Activated T-cell treated with anti-CD3 and anti-CD28 coated beads, Interleukin-2, amount 50 U/mL, for 48 hours (primary cell): ENCODE data around the gene NAT14.

Source experiments
- DNase-seq, 2 experiments: peaks; one replicate each; pipeline ENCODE4 v3.0.0-alpha.2; 2020

NAT14 gene

DNA sequence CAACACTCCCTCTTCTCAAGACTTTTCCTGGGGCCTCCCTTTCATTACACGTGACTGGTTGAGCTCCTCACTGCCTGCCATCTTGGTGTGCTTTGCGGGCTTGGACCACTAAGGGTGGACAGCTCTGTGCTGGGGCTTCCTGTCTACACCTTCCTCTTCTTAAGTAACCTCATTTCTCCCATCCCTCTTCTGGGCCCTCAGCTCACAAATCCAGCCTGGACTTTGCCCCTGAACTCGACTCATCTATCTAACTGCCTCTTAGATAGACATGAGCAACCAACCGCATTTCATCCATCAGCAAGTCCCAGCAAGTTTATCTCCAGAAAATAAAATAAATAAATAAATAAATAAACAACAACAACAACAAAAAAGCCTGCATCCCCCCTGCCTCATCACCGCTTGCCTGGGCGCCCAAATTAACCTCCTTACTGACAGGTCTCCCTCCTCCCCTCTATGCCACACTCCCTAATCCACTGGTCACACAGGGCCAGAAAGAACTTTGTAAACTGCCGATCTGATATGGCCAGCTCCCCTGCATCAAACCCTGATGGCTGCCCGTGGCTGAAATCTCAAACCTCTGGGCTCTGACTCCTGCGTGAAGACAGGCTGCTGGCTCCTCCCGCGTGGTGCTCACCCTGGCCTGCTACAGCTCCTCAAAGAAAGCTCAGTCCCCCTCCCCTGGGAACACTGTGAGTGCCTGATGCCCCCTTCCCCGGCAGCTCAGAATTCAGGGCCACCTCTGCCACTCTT is 31.3 kb upstream of the NAT14 start:
- no peak for DNase-seq

GRCh38 chr19:55454787-55455243 is 30.2 kb upstream of the NAT14 start:
- DNase-seq = peak; percentile 60 to 62

DNA sequence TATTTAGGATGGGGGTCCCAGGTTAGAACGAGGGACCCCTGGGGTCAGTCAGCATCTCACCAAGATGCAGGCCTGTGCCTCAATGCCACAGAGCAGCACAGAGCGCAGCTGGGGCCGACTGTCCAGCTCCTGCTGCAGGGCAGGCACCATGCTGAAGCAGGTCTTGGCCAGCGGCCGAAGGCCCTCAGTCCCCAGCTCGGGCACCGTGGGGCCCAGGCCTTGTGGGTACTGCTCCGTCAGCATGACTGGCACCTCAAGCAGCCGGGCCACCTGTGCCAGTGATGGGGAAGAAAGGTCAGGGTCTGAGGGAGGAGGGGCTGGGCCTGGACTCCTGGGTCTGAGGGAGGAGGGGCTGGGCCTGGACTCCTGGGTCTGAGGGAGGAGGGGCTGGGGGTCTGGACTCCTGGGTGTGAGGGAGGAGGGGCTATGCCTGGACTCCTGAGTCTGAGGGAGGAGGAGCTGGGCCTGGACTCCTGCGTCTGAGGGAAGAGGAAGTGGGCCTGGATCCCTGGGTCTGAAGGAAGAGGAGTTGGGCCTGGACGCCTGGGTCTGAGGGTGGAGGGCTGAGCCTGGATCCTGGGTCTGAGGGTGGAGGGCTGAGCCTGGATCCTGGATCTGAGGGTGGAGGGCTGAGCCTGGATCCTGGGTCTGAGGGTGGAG is 29.3 kb upstream of the NAT14 start:
- no peak for DNase-seq

DNA sequence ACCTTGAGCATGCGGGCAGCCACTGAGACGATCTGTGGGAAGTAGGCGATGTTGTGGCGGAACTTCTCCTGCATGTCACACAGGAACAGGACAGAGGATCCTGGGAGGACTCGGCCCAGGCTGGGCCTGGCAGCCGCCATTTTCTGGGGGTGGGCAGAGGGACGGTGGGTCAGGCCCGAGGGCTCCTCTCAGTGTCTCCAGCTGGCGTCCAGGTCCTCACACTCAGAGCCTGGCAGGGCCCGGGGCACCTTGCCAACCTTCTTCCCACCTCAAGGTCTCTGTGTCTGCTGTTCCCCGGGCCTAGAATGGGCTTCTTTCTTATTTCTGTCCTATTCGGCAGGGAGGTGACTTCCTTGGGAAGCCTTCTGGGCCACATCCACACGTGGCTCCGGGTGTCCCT is 28.6 kb upstream of the NAT14 start:
- DNase-seq = no peak

DNA sequence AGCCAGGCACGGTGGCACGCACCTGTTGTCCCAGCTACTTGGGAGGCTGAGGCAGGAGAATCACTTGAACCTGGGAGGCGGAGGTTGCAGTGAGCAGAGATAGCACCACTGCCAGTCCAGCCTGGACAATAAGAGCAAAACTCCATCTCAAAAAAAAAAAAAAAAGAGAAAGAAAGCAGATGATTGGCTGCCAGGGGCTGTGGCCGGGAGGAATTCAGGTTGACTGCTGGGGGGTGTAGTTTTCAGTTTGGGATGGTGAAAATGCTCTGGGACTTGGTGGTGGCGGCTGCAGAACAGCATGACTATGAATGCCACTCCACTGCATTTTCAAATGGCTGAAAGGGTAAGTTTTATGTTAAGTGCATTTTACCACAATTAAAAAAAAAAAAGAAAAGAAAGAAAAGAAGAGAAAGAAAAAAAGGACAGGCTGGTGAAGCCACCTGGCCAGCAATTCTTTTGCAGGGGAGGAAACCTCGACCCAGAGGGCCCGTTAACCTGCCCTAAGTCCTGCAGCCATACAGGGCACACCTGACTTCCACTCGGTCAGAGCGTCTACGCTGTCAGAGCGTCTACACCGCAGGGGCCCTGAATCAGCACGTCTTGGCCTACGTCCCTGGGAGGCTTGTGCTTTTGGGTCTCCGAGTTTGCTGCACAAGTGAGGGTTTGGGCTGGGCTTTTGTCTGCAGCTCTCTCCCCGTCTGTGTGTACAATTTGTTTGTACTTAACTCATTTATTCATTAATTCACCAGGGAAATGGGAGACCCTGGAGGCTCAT is 27.1 kb upstream of the NAT14 start:
- no peak for DNase-seq

GRCh38 chr19:55459551-55459949 is 25.4 kb upstream of the NAT14 start:
- DNase-seq = no peak

DNA sequence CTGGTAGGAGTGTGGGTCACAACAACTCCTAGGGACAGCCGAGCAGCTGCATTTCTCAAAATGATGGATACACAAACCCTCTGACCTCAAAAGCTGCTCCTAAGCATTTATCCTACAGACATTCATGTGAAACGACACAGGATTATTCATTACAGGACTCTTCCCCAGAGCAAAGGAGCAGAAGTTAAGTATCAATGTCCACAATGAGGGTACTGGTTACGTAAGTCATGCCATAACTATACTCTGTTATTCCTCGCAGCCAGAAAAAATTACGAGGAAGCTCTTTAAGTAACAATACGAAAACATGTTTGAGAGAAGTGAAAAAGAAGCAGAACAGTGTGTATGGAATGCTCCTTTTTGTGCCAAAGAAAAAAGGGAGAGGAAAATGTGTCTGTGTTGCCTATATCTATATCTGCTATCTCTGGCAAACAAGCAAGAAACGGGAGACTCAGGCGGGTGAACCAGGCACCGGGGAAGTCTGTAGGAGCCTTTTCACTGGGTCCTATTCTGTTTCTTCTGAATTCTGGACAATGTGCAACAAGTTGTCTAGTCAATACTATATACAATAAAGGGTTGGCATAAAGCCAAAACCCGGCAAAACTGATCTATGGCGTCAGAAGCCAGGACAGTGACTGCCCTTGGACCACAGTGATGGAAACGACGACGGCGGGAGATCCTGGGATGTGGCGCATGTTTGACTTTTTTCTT is 24.9 kb upstream of the NAT14 start:
- no peak for DNase-seq

DNA sequence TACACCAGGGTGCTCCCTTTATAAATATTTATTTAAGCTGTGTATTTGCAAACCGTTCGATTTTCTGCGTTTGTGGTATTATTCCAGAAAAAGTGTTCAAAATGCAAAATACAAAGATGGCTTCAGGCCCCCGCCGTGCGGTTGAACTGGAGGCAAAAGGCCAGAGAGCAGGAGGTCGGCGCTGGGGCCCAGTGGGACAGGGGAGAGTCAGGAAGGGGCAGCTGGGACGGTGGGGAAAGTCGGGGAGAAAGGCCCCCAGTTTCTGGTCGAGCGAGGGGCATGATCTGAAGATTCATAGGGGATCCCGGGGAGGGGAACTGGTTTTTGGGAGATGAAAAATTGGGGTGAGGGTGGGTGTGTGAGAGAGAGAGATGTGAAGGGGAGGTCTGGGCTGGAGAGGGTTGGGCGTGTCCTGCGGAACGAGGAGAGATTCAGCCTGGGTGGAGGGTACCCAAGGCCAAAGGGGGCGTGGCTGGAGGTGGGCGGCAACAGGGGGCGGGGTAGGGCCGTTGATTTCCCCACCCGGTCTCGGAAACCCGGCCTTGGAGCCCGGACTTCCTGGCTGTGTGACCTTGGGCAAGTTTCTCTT is 24.2 kb upstream of the NAT14 start:
- peak; percentile 62 to 63 for DNase-seq

- DNase-seq = peak; percentile 100
Observed at GRCh38 chr19:55461259-55461973, 23.6 kb upstream of the NAT14 start, which contains the start of gene ISOC2. Gene ISOC2, minus strand, starts transcription at chr19:55461642. Its CDS starts 5,156 bp downstream, at chr19:55456486.

DNA sequence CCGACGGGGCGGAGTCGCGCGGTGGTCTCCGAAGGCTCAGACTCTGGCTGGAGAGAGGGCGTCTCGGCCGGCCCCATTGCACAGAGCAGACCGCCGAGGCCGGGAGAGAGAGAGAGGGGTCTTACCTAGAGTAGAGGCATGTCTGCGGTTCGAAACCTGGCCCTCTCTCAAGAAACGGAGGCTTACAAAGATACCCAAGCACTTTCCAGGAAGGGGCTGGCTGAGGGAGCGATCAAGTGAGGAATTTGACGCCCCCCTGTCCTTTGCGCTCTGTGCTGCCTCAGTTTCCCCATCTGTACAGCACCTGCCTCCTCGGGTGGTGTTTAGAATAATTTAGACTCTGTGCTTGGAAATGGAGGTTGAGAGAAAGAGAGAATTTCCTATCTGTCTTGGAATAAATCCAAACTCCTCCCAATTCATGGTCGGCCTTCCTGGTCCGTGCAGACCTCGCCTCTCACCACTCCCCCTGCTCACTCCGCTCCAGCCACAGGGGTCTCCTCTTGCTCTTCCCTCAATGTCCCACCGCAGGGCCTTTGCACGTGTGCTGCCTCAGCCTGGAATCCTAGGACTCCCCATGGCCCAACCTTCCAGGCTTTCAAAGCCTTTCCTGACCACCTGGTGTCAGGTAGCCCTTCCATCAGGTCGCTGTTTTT is 22.9 kb upstream of the NAT14 start:
- no peak for DNase-seq

DNA sequence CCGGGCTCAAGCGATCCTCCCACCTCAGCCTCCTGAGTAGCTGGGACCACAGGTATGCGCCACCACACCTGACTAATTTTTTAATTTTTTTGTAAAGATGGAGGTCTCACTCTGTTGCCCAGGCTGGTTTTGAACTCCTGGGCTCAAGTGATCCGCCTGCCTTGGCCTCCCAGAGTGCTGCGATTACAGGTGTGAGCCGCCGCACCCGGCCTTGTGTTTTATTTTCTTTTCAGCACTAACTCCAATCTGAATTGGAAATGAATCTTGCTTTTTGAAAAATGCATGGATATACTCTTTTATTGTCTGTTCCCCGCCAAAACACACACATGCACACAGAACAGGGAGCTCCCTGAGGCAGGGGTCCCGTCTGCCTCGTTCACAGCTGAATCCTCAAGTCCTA is 22.3 kb upstream of the NAT14 start:
- DNase-seq = no peak

DNA sequence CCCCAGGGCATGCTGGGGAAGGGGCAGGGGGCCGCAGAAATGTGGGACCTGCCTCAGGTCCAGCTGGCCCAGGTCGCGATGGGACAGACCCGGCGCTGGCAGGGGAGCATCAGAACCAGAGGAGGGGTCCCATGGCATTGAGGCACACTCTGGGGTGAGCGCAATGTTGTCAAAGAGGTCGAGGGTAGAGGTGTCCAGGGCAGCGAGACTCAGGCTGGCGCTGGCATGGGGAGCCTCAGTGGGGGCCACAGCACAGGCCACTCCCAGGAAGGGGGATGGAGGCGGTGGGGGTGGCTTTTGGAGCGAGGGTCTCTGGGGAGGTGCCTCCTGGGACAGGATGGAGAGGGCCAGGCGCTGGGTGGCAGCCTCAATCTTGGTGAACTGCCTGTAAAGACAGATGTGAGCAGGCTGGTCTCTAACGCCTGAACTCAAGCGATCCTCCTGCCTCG is 21.4 kb upstream of the NAT14 start:
- DNase-seq = no peak

GRCh38 chr19:55464039-55464661 is 20.8 kb upstream of the NAT14 start:
- DNase-seq = no peak

GRCh38 chr19:55464662-55465054 is 20.3 kb upstream of the NAT14 start, which contains the start of gene C19orf85:
Gene C19orf85, minus strand, starts transcription at chr19:55464751. Its CDS starts 197 bp downstream, at chr19:55464554.
- DNase-seq = no peak

GRCh38 chr19:55465460-55466240 is 19.3 kb upstream of the NAT14 start:
- DNase-seq = no peak

DNA sequence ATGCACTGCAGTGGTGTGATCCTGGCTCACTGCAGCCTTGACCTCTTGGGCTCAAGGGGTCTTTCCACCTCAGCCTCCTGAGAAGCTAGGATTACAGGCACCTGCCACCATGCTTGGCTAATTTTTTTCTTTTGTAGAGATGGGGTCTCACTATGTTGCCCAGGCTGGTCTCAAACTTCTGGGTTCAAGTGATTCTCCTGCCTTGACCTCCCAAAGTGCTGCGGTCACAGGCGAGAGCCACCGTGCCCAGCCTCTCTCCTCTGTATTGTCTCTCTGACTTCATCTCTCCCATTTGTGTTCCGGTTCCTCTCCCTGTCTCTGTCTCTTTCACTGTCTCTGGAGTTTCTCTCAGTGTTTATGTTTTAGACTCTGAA is 18.8 kb upstream of the NAT14 start:
- no peak for DNase-seq

DNA sequence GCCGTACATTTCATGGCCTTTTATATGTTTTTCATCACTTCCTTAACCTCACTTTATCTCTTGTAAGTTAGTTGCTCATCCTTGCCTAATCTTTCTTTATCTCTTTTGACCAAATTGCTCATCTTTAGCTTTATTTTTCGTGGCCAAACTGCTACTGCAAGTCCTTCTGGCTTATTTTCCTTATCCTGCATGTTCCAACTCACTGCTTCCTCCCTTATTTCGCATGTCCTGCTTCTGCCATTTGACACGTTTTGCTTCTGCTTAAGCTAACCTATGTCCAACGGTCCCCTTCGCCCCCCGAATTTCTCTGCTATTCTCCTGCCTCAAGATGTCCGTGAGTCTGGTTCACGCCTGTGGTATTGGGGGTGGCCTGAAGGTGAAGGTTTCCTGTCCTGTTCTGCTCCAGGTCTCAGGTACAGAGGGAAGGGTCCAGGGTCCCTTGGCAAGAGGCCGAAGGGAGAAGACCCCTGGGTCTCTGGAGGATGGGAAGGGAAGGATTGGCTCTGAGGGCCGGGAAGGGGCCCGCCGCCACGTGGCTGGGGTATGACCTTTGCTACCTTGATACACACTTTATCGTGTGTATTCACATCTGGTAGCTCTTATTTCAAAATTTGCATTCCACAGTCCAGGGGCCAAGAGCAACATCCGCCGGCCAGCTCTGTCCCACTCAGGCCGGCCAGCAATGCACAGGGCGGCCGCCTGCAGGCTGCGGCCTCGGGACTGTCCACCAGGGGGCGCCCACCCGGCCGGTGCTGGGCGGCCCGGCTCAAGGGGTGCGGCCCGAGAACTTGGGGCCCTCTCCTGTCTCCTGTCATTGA is 17.5 kb upstream of the NAT14 start:
- DNase-seq = peak; percentile 77 to 81

GRCh38 chr19:55468054-55468393 is 17.0 kb upstream of the NAT14 start:
- no peak for DNase-seq

- no peak for DNase-seq
Observed at GRCh38 chr19:55471266-55471665, 13.7 kb upstream of the NAT14 start.
